ENCODE measurements around the gene BRSK2.

The BRSK2 gene

DNA sequence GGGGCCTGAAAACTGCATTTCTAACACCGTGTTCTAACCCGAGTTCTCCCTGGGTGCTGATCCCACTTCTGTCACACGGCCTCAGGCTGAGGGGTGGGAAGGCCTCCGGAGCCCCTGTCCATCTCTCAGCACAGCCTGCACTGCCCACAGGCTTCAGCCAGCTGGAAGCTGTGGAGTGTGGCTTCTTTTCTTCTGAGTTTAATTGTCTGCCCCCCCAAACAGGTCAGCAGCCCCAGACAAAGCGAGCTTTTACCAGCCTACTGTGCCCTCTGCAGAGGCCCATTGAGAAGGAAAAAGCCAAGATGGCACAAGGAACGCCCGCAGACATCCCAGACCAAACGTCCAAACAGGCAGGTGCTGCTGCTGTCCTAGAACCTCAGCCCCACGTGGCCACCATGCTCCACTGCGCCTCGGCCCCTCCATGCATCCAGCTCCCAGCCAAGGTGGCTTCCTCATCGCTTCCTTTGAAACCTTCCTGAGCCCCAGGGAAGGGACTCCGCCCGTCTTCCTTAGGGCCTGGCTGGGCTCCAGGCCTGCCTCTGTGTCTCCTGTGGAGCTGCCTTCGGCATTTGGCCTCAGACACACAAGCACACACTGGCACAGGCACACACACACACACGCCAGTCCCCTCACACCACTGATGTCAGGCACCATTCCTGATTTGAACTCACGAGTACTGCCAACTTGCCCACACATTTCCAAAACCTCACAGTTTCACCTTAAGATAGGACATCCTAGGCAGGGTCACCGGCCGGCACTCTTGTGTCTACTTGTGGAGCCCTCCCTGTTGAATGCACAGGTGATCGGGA is 95.2 kb downstream of the BRSK2 start:
- H3K4me3 ChIP-seq (ENCODE audit: low read length), result no peak overlapping the region
- TF ChIP-seq, protein P1, sequence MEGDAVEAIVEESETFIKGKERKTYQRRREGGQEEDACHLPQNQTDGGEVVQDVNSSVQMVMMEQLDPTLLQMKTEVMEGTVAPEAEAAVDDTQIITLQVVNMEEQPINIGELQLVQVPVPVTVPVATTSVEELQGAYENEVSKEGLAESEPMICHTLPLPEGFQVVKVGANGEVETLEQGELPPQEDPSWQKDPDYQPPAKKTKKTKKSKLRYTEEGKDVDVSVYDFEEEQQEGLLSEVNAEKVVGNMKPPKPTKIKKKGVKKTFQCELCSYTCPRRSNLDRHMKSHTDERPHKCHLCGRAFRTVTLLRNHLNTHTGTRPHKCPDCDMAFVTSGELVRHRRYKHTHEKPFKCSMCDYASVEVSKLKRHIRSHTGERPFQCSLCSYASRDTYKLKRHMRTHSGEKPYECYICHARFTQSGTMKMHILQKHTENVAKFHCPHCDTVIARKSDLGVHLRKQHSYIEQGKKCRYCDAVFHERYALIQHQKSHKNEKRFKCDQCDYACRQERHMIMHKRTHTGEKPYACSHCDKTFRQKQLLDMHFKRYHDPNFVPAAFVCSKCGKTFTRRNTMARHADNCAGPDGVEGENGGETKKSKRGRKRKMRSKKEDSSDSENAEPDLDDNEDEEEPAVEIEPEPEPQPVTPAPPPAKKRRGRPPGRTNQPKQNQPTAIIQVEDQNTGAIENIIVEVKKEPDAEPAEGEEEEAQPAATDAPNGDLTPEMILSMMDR (IDR thresholded peaks at IDR 0.05; ENCODE audit: insufficient read depth, low read depth, low read length, missing control alignments), result no peak
- DNase-seq (ENCODE audit: low read depth), result no peak

DNA sequence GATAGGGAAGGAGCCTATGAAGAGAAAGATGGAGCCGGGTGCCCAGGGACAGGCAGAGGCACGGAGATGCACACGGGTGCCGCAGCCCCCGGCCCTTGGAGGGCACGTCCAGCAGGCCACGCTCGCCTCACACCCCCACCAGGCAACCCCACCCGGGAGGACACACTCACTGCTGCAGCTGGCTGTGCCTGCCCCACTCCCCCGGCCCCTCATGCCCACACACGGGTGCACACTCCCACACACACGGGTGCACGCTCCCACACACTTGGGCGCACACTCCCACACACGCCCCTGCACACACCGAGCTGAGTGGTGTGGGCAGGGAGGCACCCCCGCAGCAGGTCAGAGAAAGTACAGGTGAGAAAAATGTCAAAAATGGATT is 95.8 kb downstream of the BRSK2 start:
- DNase-seq (ENCODE audit: low read depth), result no peak
- no peak overlapping the region for H3K4me3 ChIP-seq (ENCODE audit: low read length)
- TF ChIP-seq, protein P1 (IDR thresholded peaks at IDR 0.05; ENCODE audit: insufficient read depth, low read depth, low read length, missing control alignments), result no peak

DNA sequence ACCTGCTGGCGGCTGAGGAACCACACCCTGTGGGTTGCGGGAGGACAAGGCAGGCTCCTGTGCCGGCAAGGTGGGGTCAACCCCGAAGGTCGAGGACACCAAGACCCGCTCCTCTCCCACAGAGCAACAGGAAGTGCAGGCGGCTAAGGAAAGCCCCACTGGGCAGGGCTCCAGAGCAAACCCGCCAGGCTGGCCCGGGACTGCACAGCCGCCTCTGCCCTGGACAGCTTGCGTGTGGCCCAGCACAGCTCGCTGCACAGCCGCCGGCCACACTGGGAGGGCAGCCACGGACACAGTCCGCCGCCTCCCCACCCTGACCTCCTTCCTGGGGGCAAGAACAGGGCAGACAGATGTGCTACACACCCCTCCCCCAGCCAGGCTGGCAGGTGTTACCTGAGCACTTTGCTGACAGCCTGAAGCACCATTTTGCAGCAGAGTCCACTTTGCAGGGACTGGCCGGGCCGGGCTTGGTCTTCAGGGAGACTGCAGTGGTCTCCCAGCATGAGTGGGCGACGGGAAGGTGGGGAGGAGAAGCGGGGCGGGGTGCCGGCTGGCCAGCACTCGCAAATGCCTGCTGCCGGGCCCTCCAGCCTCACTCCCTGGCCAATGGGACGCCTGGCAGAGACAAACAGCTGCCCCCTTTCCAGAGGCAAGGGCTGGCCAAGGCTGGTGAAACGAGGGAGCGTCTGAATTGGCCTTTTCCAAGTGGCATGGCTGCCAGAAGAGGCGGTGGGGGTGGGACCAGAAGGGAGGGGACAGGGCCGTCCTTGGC is 96.5 kb downstream of the BRSK2 start, which contains the start of gene MOB2:
Gene MOB2, minus strand, starts transcription at position 726 of the 772 bp plus-strand sequence. Its CDS starts 223 bp downstream, at position 503.
- TF ChIP-seq, protein P1 (IDR thresholded peaks at IDR 0.05; ENCODE audit: insufficient read depth, low read depth, low read length, missing control alignments), result no peak
- no peak for DNase-seq (ENCODE audit: low read depth)
- H3K4me3 ChIP-seq (ENCODE audit: low read length), result no peak within 1 kb of the TSS

DNA sequence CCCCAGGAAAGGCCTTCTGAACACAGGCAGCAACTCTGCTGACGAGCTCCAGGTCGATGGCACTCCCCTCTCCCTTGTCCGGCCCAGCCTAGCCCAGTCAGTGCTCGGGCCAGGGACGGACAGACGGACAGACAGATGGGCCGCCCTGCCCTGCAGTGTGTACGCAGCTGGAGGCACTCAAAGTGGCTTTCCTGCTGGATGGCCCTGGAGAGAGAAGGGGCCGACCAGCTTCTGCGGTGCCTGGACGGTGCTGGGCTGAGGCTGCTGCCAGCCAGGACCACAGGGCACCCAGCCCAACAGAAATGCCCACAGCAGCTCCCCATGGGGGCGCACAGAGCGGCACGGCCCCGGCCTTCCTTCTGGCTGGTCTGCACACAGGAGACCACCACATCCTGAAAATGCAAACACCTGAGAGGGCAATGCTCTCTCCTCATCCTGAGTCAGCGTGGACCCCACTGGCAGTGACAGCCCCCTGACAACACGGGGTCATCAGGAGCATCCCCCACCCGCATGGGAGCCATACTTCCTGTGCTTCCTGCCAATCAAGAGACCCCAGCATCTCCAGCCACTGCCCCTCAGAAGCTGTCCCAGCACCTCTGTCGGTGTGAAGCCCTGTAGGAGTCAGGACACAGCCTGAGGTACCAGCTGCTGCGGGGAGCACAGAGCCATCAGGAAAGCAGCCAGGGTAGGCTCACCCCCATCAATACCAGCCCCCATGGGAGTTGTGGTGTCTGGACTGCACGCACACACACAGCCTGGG is 97.5 kb downstream of the BRSK2 start:
- DNase-seq (ENCODE audit: low read depth), result no peak
- no peak overlapping the region for H3K4me3 ChIP-seq (ENCODE audit: low read length)
- TF ChIP-seq, protein P1 (IDR thresholded peaks at IDR 0.05; ENCODE audit: insufficient read depth, low read depth, low read length, missing control alignments), result no peak

DNA sequence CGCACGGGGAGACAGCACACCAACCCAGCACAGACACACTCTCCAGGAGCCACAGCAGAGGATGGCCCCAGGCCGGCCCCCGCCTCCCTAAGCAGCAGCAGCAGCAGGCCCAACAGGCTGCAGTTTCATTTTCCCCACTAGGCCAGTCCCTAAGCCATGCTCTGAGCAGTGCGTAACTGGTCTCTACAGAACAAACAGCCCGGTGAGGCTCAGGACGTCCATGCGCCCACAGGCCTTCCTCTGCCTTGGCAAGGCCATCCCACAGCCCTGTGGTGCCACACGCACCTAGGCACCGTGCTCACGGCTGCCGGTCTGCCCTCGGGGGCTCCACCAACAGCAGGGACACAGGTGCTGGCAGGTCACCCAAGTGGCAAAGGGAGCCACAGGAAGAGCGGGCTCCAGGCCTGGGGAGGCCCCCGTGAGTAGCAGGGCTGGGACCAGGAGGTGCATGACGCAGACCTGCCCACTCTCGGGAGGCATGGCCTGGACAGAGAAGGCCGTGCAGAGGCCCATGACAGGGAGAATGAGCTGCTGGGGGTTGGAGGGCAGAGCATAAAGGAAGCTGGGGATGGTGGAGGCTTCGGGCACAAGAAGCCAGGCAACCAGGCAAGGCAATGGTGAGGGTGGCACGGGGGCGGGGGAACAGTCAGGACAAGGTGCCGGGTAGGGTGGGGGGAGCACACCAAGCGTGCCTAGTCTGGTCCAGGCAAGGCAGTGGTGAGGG is 98.3 kb downstream of the BRSK2 start:
- DNase-seq (ENCODE audit: low read depth), result no peak

More for the DNA sequence above, 98.3 kb downstream of the BRSK2 start:
- TF ChIP-seq, protein P1 (IDR thresholded peaks at IDR 0.05; ENCODE audit: insufficient read depth, low read depth, low read length, missing control alignments), result no peak
- no peak overlapping the region for H3K4me3 ChIP-seq (ENCODE audit: low read length)

All from epithelial cell of esophagus (primary cell).